Stimulated activated effector memory CD8-positive, alpha-beta T cell treated with anti-CD3 and anti-CD28 coated beads, Interleukin-12 subunit alpha, Interleukin-12 subunit beta, amount 100 ng/mL, for 72 hours (primary cell): ENCODE measurements around the gene HAGH.
A peak's percentile ranks its signal among the peaks of the same experiment; 100 is the strongest.

ENCODE experiments used
- ATAC-seq: fragments of 150-1000 bp; cut with Tn5 transposase; 2 replicates; pipeline ENCODE4 v1.10.0; 2021
- DNase-seq, 2 donors: peaks; one replicate each; pipeline ENCODE4 v3.0.0; 2021 to 2022; ENCODE audit warnings: low spot score in 2 of 2
- H3K27ac Mint-ChIP-seq: one replicate; pipeline ENCODE4 v1.8.0; 2022; ENCODE audit warnings: mild to moderate bottlenecking, mixed read lengths
- H3K36me3 Mint-ChIP-seq: one replicate; pipeline ENCODE4 v1.8.0; 2022; ENCODE audit warnings: mild to moderate bottlenecking, mixed read lengths
- H3K4me1 Mint-ChIP-seq: one replicate; pipeline ENCODE4 v1.8.0; 2022; ENCODE audit warnings: mixed read lengths
- H3K4me3 Mint-ChIP-seq: one replicate; pipeline ENCODE4 v1.8.0; 2022; ENCODE audit warnings: mild to moderate bottlenecking, mixed read lengths
- H3K9me3 Mint-ChIP-seq: one replicate; pipeline ENCODE4 v1.8.0; 2022; ENCODE audit warnings: mixed read lengths

HAGH gene

DNA sequence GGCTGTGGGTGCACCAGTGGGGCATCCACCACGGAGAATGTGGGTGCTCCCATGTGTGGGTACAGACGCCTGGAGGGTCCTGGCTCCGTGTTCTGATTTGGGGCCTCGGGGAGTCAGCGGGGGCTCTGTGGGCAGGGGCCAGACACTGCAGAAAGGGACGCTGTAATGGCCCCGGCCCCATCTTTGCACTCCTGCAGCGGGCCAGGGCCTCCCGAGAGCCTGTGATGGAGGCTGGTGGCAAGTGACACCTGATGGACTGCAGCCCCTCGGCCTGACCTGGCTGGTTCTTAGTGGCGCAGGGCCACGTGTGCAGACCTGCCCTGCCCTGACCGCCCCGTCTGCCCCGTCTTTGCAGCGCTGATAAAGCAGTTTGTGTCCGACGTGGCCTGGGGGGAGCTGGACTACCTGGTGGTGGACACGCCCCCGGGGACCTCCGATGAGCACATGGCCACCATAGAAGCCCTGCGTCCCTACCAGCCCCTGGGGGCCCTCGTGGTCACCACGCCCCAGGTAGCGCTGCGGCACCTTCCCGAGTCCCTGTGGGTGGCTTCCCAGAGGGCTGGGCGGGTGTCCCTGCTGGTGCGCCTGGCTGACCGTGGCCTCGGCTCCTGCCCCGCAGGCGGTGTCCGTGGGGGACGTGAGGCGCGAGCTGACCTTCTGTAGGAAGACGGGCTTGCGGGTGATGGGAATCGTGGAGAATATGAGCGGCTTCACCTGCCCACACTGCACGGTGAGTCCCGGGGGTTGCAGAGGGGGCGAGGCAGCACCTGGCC lies 39.1 kb downstream of the HAGH start:
- Mint-ChIP-seq H3K4me3 (no peak overlapping the region), H3K9me3 (no peaks in the 10 kb centered on the region), H3K27ac (no peak overlapping the region), H3K4me1 (peaks cover 15% of the 10 kb centered on the region), H3K36me3 (peaks cover 28% of the 10 kb centered on the region)
- ATAC-seq, result no peak
- no peak for DNase-seq

DNA sequence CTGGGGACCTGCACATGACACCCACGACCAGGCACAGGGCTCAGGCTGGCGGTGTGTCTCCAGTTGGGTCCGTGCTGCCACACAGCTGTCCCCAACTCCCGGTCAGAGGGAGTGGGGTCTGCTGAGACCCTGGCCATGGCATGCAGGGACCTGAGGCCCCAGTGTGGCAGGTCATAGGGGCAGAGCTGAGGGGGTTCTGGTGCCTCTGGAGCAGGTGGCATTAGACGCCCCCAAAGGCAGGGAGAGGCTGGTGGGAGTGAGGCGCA lies 39.6 kb downstream of the HAGH start:
- ATAC-seq (no peak), DNase-seq (no peak)
- H3K9me3 Mint-ChIP-seq, result no peaks in the 10 kb centered on the region

DNA sequence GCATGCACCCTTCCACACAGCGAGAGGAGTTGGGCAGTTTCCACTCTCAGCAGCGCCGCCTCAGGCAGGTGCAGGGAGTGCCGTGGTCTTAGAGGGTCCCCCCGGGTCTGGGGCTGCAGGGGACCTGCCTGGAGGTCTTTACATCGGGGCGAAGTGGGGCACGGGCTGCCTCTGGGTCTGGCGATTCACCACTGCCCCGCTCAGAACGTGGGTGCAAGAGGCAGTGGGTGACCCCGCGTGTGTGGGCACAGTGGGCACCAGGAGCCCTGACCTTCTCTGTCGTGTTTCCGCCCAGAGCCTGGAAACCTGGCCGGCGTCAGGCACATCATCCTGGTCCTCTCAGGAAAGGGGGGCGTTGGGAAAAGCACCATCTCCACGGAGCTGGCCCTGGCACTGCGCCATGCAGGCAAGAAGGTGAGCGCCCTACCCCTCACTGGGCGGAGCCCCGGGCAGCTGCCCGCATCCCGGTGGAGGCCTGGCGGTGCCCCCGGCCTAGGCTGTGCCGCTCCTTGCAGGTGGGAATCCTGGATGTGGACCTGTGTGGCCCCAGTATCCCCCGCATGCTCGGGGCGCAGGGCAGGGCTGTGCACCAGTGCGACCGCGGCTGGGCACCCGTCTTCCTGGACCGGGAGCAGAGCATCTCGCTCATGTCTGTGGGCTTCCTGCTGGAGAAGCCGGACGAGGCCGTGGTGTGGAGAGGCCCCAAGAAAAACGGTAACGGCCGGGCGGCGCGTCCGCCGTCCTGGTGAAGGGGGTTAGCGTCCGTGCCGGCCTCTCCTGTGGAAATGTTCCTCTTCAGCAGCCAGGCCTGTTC lies 40.2 kb downstream of the HAGH start:
- ATAC-seq (no peak), DNase-seq (no peak)
- peaks cover 39% of the 10 kb centered on the region for H3K36me3 Mint-ChIP-seq
- H3K4me3 Mint-ChIP-seq, result no peak overlapping the region
- H3K9me3 Mint-ChIP-seq, result no peaks in the 10 kb centered on the region
- peaks cover 20% of the 10 kb centered on the region for H3K4me1 Mint-ChIP-seq
- H3K27ac Mint-ChIP-seq, result no peak overlapping the region

More for the DNA sequence above, 39.6 kb downstream of the HAGH start:
- H3K27ac Mint-ChIP-seq, result no peak overlapping the region
- peaks cover 15% of the 10 kb centered on the region for H3K4me1 Mint-ChIP-seq
- H3K4me3 Mint-ChIP-seq, result no peak overlapping the region
- H3K36me3 Mint-ChIP-seq, result peaks cover 33% of the 10 kb centered on the region

DNA sequence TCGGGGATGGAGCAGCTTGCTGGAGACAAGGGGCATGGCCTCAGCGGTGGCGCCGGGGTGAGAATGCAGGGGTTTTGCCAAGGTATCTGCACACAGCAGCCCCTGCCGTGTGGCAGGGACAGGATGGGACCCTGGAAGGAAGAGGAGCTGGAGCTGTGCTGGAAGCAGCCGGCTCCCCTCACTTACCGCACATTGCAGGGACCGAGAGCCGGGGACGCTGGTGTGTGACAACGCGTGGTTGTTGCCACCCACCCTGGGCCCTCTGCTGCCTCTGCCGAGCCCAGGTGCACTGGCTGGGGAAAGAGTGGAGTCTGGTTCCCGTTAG lies 40.8 kb downstream of the HAGH start:
- Mint-ChIP-seq H3K27ac (no peak overlapping the region), H3K4me3 (no peak overlapping the region), H3K36me3 (peaks cover 44% of the 10 kb centered on the region), H3K4me1 (peaks cover 26% of the 10 kb centered on the region), H3K9me3 (no peaks in the 10 kb centered on the region)
- DNase-seq, result peak in 1 of 2 donors; percentile 47
- no peak for ATAC-seq

DNA sequence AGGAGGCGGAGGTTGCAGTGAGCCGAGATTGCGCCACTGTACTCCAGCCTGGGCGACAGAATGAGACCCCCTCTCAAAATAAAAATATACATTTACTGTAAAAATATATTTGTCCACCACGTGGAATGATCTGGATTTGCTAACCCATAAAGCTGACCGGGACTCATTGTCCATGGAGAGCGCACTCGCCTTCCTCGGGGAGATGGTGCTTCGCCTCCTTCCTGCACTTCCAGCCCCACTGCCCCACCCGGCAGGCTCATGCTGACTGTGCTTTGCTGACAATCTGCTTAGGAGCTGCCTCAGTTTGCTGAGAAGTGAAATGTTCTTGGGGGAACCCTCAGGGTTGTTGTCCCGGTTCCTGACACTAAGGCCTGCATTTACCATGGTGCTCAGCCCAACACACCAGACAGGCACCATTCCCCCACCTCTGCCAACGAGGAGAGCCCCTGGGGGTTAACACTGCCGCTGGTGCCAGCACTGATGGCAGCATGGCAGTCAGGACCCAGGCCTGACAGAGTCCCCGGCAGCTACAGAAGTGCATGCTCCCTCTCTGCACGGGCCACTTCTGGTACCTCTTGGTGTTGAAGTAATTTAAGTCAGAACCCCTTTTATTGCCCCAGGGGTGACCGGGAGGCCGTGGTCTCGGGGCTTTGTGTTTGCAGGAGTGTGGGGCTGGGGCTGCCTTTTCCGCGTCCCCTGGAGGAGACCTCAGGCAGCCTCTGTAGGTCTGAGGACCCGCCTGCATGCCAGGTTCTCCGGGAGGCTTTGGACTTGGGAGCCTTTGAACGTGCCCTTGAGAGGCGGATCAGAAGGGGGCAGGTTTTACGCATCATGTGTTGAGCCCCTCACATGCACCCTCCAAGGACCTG lies 41.4 kb downstream of the HAGH start:
- Mint-ChIP-seq H3K9me3 (no peaks in the 10 kb centered on the region), H3K36me3 (peaks cover 46% of the 10 kb centered on the region), H3K4me3 (peak overlapping the region; percentile 38), H3K27ac (peak overlapping the region; percentile 10), H3K4me1 (peaks cover 26% of the 10 kb centered on the region)
- ATAC-seq, result no peak
- no peak for DNase-seq

DNA sequence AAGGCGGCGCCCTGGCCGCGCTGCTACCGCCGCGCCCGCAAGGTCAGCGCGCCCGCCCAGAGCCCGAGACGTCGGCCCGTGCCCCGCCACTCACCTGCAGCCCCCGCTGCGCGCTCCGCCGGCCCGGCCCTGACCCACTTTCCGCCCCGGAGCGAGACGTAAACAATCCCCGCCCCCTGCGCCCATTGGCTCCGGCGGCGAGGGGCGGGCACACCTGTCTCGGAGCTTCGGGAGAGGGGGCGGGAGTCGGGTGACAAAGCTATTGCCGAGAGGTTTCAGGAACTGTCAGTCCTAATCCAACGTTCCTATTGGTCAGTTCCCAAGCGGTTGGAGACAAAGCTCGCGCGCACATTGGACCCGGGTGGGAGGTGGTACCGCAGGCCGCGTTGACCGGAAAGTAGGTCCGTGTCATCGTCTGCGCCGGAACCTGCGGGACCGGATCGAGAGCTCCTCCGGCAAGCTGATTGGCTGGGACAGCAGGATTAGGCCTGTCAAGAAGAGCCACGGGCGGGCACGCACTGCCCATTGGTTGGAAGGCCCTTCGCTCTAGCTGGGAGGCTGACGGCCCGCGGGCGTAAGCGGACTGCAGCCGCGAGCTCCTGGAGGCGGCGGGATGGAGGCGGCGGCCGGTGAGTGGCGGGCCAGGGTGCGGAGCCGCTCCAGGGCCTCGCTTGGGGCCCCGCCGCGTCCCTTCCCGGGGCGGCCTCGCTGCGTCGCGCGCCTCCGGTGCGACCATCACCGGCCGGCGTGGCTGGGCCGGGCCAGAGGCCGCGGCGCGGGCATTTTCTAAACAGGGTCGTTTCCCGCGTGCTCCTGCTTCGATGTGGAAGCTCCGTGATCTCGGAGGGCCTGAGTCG lies 44.0 kb downstream of the HAGH start, which contains the start of the genes NUBP2 and SPSB3:
NUBP2 (plus strand) TSS at position 553 of the 857 bp plus-strand sequence; CDS start at position 614, 61 bp downstream.
SPSB3 (minus strand) TSS at position 164 of the 857 bp plus-strand sequence. CDS start 1,088 bp downstream, outside the sequence.
- H3K9me3 Mint-ChIP-seq, result no peaks in the 10 kb centered on the region
- peaks cover 25% of the 10 kb centered on the region for H3K4me1 Mint-ChIP-seq
- ATAC-seq (peak; percentile 93), DNase-seq (peak; percentile 82 to 98)
- H3K4me3 Mint-ChIP-seq, result peak within 1 kb of the TSS; percentile 79
- H3K36me3 Mint-ChIP-seq, result peaks cover 45% of the 10 kb centered on the region
- peak within 1 kb of the TSS; percentile 90 for H3K27ac Mint-ChIP-seq

DNA sequence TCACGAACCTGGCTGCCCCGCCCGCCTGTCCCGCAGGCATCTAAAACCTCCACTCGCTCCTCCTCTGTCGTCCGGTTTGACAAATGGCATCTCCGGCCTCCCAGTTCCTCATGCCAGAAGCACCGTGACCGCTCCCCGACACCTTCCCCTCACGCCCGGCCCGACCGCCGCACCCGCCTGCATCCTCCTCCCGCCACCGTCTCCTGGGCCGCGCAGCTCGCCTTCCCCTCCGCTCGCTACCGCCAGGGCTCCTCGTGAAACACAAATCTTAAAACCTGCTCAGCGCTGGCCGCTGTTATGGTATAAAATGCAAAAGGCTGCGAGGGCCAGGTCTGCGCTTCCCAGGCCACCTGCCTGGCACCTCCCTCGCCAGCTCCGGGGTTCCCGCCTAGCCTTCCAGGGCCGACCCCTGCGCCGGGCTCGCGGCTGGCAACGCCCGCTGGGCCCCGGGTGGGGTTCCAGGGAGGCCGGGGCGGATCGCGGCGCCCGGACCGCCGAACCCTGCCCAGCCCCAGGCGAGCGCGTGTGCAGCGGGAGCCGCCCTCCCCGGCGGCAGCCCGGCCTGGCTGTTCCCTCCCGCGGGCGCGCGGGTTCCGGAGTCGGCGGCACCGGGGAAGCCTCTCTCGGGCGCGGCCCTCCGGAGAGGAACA lies 44.7 kb downstream of the HAGH start:
- peaks cover 25% of the 10 kb centered on the region for H3K4me1 Mint-ChIP-seq
- H3K4me3 Mint-ChIP-seq, result peak overlapping the region; percentile 79
- no peak for DNase-seq
- peak; percentile 1 for ATAC-seq
- H3K36me3 Mint-ChIP-seq, result peaks cover 45% of the 10 kb centered on the region
- peak overlapping the region; percentile 90 for H3K27ac Mint-ChIP-seq
- H3K9me3 Mint-ChIP-seq, result no peaks in the 10 kb centered on the region

DNA sequence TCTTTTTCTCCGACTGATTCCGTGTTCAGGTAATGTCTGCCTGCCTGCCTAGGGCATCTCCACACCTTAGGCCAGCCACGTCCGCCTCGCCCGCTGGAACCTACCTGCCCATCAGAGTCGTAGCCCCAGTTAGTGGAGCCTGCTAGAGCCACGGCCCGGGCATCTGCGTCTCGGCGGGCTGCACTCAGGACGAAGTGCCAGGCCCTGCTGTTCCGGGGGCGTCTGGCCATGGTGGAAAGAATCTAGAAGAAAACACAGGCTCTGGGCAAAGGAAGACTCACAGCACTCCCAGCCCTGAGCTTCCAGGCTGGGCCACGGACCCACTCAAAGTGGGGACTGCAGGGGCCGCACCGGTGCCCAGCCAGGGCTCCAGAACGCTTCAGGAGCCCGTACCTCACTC lies 45.4 kb downstream of the HAGH start:
- H3K27ac Mint-ChIP-seq, result peak overlapping the region; percentile 90
- ATAC-seq (no peak), DNase-seq (no peak)
- peak overlapping the region; percentile 79 for H3K4me3 Mint-ChIP-seq
- H3K4me1 Mint-ChIP-seq, result peaks cover 25% of the 10 kb centered on the region
- H3K36me3 Mint-ChIP-seq, result peaks cover 50% of the 10 kb centered on the region
- no peaks in the 10 kb centered on the region for H3K9me3 Mint-ChIP-seq

DNA sequence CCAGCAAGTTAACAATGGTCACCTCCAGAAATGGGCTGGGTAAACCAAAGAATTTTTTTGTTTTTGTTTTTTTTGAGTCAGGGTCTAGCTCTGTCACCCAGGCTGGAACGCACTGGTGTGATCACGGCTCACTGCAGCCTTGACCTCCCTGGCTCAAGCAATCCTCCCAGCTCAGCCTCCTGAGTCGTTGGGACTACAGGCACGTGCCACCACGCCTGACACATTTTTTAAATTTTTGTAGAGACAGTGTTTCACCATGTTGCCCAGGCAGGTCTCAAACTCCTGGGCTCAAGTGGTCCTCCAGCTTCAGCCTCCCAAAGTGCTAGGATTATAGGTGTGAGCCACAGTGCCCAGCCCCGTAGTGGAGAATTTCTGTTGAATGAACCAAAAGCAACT lies 46.0 kb downstream of the HAGH start:
- ATAC-seq, result no peak
- Mint-ChIP-seq H3K27ac (no peak overlapping the region), H3K4me3 (peak overlapping the region; percentile 79), H3K9me3 (no peaks in the 10 kb centered on the region), H3K4me1 (peaks cover 25% of the 10 kb centered on the region), H3K36me3 (peaks cover 50% of the 10 kb centered on the region)
- DNase-seq, result no peak

DNA sequence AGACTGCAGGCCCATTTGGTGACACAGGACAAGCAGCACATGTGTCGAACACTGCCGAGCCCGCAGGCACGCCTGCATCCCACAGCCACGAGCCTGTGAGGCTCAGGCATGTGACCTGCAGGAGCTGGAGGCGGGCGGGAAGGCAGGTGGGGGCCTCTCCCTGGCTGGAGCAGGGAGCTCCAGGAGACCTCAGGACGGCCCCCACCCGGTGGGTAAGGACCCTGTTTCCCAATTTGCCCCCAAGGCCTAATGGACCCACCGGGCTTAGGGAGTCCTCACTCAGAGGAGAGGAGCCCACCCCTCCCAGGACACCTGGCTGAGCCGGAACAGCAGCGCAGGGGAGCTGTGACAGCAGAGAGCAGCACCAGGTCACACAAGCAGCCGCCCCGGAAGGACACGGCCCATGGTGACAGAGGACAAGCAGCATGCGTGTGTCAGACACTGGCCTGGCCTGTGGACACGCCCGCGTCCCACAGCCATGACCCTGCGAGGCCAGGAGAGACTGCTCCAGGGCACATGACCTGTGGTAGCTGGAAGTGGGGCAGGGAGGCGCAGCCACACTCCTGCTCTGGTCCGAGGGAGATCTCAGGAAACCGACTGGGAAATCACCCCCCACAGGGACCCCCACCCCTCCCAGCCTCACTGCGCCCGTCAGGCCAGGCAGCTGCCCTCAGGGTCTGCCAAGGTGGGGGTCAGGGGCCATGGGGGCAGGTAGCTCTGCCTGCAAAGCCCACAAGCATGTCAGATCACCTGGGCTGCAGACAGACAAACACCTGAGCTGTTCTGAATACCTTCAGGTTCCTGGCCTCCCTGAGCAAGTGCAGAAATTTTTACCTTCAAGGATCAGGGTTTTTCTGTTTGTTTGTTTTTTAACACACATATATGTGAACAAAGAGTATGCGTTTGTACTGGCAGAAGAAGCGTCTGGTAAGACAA lies 46.6 kb downstream of the HAGH start:
- Mint-ChIP-seq H3K9me3 (no peaks in the 10 kb centered on the region), H3K4me1 (peaks cover 19% of the 10 kb centered on the region), H3K27ac (peak overlapping the region; percentile 23), H3K36me3 (peaks cover 44% of the 10 kb centered on the region), H3K4me3 (peak overlapping the region; percentile 79)
- ATAC-seq (no peak), DNase-seq (no peak)

DNA sequence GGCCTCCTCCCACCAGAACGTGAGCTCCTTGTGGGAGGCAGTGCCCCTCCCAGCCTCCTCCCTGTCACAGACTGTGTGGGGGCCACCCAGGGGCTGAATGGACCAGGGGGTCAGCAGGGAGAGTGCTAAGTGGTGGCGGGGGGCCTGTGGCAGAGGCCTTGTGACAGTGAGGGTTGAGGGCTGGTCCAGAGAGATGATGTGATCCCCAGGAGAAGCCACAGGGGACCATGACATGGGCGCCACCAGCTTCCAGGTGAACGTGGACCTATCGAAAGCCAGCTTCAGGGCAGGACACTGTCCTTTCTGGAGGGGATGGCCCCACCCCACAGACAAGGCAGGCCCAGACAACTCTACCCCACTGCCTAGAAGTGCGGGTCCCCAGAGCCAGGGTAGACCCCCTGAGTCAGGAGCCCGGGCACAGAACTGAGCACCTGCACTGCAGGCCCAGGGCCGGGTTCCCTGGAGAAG lies 47.4 kb downstream of the HAGH start:
- no peak for ATAC-seq
- Mint-ChIP-seq H3K4me1 (peaks cover 17% of the 10 kb centered on the region), H3K36me3 (peaks cover 41% of the 10 kb centered on the region), H3K9me3 (no peaks in the 10 kb centered on the region), H3K4me3 (no peak overlapping the region), H3K27ac (peak overlapping the region; percentile 23)
- DNase-seq, result no peak

DNA sequence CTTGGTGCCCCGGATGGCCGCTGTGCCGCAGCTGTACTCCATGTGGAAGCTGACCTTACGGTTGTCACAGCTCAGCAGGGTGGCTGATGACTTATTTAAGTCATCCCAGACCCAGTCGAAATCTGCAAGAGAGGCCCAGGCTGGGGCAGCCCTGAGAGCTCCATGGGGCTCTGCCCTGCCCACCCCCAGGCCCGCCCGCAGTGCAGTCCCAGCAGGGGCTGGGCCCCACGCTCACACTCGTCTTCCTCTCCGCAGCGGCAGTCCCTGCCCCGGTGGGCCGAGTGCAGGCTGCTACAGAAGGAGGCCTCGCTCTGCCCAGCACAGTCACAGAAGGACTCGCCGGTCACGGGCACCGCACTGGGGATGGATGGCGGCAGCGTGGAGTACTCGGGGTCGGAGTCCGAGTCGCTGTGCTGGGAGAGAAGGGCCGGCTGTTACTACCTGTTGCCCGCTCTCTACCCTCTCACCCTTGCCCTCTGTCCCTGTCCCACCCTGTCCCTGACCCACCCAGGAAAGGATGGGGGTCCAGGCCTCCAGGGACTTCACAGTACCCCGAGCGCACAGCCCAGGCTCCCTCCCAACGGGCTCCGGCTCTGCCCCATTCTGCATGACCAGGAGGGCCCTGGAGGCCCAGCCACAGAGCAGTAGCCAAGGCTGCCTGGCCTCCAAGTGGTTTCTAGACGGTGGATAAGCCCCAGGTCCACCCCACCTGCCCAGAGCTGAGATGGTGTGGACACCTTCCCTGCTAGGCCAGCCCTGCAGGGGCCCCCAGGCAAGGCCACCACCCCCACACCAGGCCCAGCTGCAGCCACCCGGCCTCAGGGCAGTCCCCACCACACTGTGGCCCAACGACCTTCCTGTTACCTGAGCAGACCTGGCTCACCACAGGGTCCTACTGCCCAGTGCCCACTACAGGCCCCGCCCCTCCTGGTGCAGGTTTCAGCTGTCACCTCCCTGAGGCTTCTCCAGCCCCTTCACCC lies 48.1 kb downstream of the HAGH start:
- Mint-ChIP-seq H3K4me1 (peaks cover 17% of the 10 kb centered on the region), H3K4me3 (no peak overlapping the region), H3K36me3 (peaks cover 41% of the 10 kb centered on the region), H3K27ac (peak overlapping the region; percentile 23), H3K9me3 (no peaks in the 10 kb centered on the region)
- ATAC-seq, result no peak
- DNase-seq, result no peak
